Motor neuron (in vitro differentiated cells): ENCODE data around the gene EDRF1. TPM values are rescaled to one million over a fixed set of nuclear protein-coding genes. Genes with fewer than 3 reads are reported as not detected.
"Not testable (repeated sequence)": the region's sequence is repeated elsewhere in the genome, so short reads cannot be mapped to it uniquely, and the experiment has no call there.

Source experiments
- ATAC-seq, 8 experiments: fragments of 200-7000 bp; cut with Tn5 transposase; replicated peaks in 6 of 8; 2 replicates each; pipeline ENCODE4 v1.8.0; 2021; ENCODE audit warnings: mild to moderate bottlenecking in 8 of 8, moderate library complexity in 8 of 8
- H3K27ac ChIP-seq, 2 donors: fragments of 250-450 bp; sonication (Bioruptor Pico); 2 replicates each; pipeline ENCODE4 v1.9.0; 2021; ENCODE audit warnings: antibody characterized with exemption in 2 of 2, mild to moderate bottlenecking in 2 of 2, moderate library complexity in 1 of 2
- H3K4me1 ChIP-seq, 2 donors: fragments of 250-450 bp; sonication (Bioruptor Pico); replicated peaks in 1 of 2; 2 replicates each; pipeline ENCODE4 v1.6.1; 2021; ENCODE audit warnings: antibody characterized with exemption in 2 of 2, mild to moderate bottlenecking in 2 of 2, moderate library complexity in 1 of 2
- H3K4me3 ChIP-seq, 5 donors: fragments of 250-450 bp; sonication (Bioruptor Pico); 2 replicates each; pipeline ENCODE4 v1.9.0; 2021; ENCODE audit warnings: antibody characterized with exemption in 5 of 5, mild to moderate bottlenecking in 5 of 5, moderate library complexity in 4 of 5
- WGBS, 10 experiments: fragments of 450-650 bp; shearing (Covaris generic); methylation state at CpG; one replicate each; pipeline ENCODE4 v1.0.0; 2022; 5-methylcytosine and 5-hydroxymethylcytosine counted together
- in situ Hi-C, 9 experiments: fragments of 400-800 bp; cut with MboI; loops; one replicate each; pipeline ENCODE4 v1.15.0; 2021; ENCODE audit warnings: low sequenced_read_pairs in 9 of 9, low pct_unique_long_range_greater_than_20kb in 2 of 9; ENCODE audit not compliant: unreplicated experiment in 9 of 9
- total RNA-seq, 8 experiments: library from RNA; unstranded; fragments of 300-600 nt; gene quantifications; 2 replicates each; pipeline versions ENCODE4 v1.2.3 to v1.2.4, GENCODE V29; 2022

Gene EDRF1
- total RNA-seq, 8 experiments from 2014 or later: 22.6 to 51.2 (median 28.4) TPM

DNA sequence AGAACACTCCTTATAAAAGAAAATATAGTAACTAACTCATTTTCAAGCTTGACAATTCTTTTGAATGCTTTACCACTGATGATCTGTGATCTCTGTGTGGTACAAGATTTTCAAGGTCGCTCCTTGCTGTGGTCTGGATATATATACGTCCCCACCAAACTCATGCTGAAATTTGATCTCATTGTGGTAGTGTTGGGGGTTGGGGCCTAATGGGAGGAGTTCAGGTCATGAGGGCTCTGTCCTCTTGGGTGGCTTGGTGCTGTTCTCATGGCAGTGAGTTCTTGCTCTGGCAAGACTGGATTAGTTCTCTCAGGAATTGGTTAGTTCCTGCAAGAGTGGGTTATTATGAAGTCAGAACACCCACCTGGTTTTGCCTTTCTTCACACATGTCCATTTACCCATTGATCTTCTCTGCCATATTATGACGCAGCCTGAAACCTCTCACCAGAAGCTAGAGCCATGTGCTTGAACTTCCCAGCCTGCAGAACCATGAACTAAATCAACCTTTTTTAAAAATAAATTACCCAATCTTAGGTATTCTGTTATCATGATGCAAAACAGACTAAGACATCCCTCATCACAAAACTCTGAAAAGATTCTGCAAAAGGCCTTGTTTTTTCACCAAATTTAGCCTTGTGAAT lies 8.3 kb upstream of the EDRF1 start:
- 33 to 100% (median 100%) methylated on average over 1 to 3 of the region's 3 CpGs; no CpG with 5 or more reads in 2 of the 10 experiments for WGBS, 10 experiments
- no peak overlapping the region for H3K4me3 ChIP-seq
- ATAC-seq: no peak
- peaks cover 26 to 28% of the 10 kb centered on the region in 2 donors for H3K4me1 ChIP-seq
- in situ Hi-C loops: loop anchor here in 1 of 9 experiments (25.0 kb wide), 1 partner anchor 549 kb away; the partner anchor contains the start of gene CTBP2
- H3K27ac ChIP-seq: no peak overlapping the region

GRCh38 chr10:125714728-125715127 lies 4.8 kb upstream of the EDRF1 start:
- WGBS, 10 experiments: 100% methylated on average over 2 of the region's 4 CpGs; no CpG with 5 or more reads in 9 of the 10 experiments

DNA sequence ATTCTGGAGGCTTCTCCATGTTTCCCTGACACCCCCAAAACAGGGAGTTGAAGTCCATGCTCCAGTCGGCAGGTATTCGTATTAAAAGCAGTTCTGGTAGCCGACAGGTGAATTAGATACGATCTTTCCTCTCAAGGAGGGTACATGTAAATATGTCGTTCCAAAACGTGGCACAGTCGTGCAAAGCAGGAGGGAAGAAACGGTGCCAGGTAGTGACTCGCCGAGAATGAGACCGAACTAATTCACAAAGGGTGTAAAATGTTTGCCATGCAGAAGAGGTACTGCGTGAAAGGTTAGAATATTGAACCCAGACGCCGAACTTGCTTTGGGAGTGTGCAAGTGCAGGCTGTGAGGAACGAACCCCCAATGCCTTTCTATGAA lies 483 bp downstream of the EDRF1 start:
- in situ Hi-C loops: loop anchor here in 1 of 9 experiments (25.0 kb wide), 1 partner anchor 558 kb away; the partner anchor contains the start of gene CTBP2
- no peak for ATAC-seq
- peak overlapping the region; percentile 92 to 98 (median 94) for H3K4me3 ChIP-seq
- WGBS, 10 experiments: 0 to 3% (median 0%) methylated on average over 1 to 14 of the region's 15 CpGs; no CpG with 5 or more reads in 1 of the 10 experiments
- peak overlapping the region; percentile 84 to 91 for H3K27ac ChIP-seq
- peaks cover 6 to 9% of the 10 kb centered on the region in 2 donors for H3K4me1 ChIP-seq

More at GRCh38 chr10:125714728-125715127, 4.8 kb upstream of the EDRF1 start:
- in situ Hi-C loops: loop anchor here in 1 of 9 experiments (25.0 kb wide), 1 partner anchor 552 kb away; the partner anchor contains the start of gene CTBP2
- not testable (repeated sequence) for H3K4me3 ChIP-seq, H3K4me1 ChIP-seq, H3K27ac ChIP-seq, ATAC-seq

DNA sequence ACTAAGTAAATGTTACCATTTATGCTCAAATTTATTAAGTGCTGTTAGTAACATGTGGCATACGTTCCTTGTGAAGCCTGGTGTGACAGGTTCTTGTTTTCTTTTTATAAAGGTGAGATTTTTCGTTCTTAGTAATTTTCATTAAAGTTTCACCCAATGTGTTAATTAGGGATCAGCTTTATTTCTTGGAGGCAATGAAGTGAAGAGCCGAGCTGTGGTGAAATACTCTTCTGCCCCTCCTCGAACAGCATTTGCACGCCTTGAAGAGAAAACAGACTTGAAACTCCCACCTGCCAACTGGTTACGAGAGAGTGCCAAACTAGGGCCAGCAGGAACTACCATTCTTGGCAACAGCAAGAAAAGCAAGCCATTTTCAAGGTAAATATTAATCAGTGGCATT lies 1.5 kb downstream of the EDRF1 start:
- Histone ChIP-seq H3K27ac (no peak overlapping the region), H3K4me3 (peak overlapping the region in 2 of 5 donors; percentile 4 to 94), H3K4me1 (peaks cover 6 to 9% of the 10 kb centered on the region in 2 donors)
- no peak for ATAC-seq
- in situ Hi-C loops: loop anchor here in 1 of 9 experiments (25.0 kb wide), 1 partner anchor 559 kb away; the partner anchor contains the start of gene CTBP2
- 58 to 96% (median 83%) methylated on average over 1 to 6 of the region's 6 CpGs for WGBS, 10 experiments

DNA sequence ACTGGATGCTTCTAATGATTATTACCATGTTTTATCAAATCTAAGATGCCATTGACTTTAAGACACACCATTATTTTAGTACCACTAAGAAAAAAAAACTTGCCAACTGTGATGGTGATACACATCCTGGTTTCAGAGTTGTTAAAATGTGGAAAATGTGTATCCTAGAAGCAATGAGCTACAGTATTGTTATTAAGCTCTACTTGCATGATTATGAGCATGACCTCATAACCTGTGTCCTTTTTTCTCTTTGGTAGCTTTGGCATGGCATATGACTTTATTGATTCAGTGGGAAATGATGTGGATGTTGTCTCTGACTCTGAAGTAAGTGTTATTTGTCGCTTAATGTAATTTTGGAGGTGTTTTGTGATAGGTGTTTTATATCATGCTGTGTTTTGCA lies 3.3 kb downstream of the EDRF1 start:
- no peak for ATAC-seq
- 100% methylated on average over 1 of the region's 1 CpG; no CpG with 5 or more reads in 3 of the 10 experiments for WGBS, 10 experiments
- in situ Hi-C loops: loop anchor here in 1 of 9 experiments (25.0 kb wide), 1 partner anchor 561 kb away; the partner anchor contains the start of gene CTBP2

DNA sequence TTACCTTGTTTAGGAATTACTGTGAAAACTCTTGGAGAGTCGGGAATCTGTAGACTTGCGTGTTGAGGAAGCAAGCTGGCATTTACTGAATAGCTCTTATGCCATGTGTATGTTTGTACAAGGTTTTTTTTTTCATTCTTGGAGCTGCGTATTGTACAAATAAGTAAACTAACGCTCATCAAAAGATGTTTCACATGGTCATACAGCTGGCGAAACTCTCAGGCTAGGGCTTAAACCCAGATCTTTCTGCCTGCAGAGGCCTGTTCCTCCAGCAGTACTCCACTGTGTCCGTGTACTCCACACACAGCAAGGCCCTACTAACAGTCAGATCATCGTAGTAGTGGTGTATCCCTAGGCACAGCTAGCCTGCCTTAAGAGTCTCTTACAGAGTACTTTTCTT lies 7.4 kb downstream of the EDRF1 start:
- H3K4me1 ChIP-seq: no peaks in the 10 kb centered on the region
- in situ Hi-C loops: no loop called here
- 90 to 100% (median 96%) methylated on average over 2 to 7 of the region's 7 CpGs; no CpG with 5 or more reads in 1 of the 10 experiments for WGBS, 10 experiments
- no peak overlapping the region for H3K4me3 ChIP-seq
- no peak for ATAC-seq
- H3K27ac ChIP-seq: no peak overlapping the region

More for the DNA sequence above, 3.3 kb downstream of the EDRF1 start:
- Histone ChIP-seq H3K4me3 (no peak overlapping the region), H3K4me1 (peaks cover 6 to 9% of the 10 kb centered on the region in 2 donors), H3K27ac (no peak overlapping the region)

DNA sequence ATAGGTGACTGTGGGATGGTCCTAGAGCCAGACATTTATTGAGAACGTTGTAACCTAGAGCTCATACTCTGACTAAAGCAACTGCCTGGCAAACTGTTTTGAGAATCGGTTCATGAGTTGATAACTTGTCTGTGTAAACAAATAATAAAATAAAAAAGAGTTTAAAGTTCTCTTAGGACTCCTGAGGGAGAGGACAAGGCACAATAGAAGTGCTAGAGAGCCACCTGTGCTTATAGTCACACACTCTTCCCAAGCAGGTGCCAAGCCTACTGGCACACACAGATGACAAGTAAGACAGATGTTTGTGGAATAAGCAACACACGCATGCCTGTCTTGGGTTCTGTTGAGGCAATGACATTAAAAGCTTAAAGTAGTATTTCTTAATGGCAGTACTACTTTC lies 7.9 kb downstream of the EDRF1 start:
- Histone ChIP-seq H3K27ac (no peak overlapping the region), H3K4me1 (no peaks in the 10 kb centered on the region), H3K4me3 (no peak overlapping the region)
- ATAC-seq: no peak
- in situ Hi-C loops: no loop called here
- 0 to 100% (median 67%) methylated on average over 1 to 3 of the region's 3 CpGs; no CpG with 5 or more reads in 1 of the 10 experiments for WGBS, 10 experiments

DNA sequence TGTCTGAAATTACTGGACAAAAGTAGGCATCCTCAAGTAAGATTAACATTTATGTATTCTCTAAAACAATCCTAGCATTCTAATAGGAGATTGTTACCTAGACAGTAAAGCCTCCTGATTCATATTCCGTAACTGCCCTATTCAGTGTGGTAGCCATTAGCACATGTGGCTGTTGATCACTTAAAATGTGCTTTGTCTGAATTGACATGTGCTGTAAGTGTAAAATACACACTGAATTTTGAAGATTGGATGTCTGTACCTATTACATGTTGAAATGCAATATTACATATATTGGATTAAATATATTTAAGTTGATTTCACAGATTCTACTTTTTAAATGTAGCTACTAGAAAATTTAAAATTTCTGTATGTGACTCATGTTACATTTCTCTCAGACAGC lies 14.6 kb downstream of the EDRF1 start:
- WGBS, 10 experiments: 67 to 100% (median 100%) methylated on average over 1 of the region's 1 CpG; no CpG with 5 or more reads in 4 of the 10 experiments
- no peaks in the 10 kb centered on the region for H3K4me1 ChIP-seq
- in situ Hi-C loops: no loop called here
- no peak overlapping the region for H3K4me3 ChIP-seq
- no peak overlapping the region for H3K27ac ChIP-seq
- ATAC-seq: no peak

GRCh38 chr10:125734823-125735222 lies 15.3 kb downstream of the EDRF1 start:
- in situ Hi-C loops: no loop called here
- WGBS, 10 experiments: 100% methylated on average over 1 of the region's 1 CpG; no CpG with 5 or more reads in 2 of the 10 experiments
- ATAC-seq: no peak
- Histone ChIP-seq H3K4me3 (no peak overlapping the region), H3K27ac (no peak overlapping the region), H3K4me1 (no peaks in the 10 kb centered on the region)

DNA sequence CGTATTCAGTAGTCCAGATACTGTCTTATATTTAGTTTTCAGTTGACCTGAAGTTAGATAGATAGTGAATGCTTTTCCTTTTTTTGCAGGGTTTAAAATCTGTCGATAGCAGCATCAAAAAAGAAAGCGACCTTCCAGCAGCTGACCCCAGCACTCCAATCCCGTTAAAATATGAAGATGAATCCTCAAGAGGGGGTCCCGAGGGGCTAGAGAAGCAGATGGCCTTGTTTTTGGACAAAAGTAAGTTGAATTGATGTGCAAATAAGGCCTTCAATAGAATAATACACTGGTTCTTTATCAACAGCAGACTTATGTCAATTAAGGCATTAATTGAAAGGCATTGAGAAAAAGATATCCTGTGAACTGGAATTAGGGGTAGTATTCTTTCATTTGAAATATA lies 18.7 kb downstream of the EDRF1 start:
- WGBS, 10 experiments: 44 to 100% (median 65%) methylated on average over 3 to 5 of the region's 5 CpGs; no CpG with 5 or more reads in 1 of the 10 experiments
- ATAC-seq: no peak
- no peak overlapping the region for H3K27ac ChIP-seq
- in situ Hi-C loops: no loop called here
- no peaks in the 10 kb centered on the region for H3K4me1 ChIP-seq
- no peak overlapping the region for H3K4me3 ChIP-seq

DNA sequence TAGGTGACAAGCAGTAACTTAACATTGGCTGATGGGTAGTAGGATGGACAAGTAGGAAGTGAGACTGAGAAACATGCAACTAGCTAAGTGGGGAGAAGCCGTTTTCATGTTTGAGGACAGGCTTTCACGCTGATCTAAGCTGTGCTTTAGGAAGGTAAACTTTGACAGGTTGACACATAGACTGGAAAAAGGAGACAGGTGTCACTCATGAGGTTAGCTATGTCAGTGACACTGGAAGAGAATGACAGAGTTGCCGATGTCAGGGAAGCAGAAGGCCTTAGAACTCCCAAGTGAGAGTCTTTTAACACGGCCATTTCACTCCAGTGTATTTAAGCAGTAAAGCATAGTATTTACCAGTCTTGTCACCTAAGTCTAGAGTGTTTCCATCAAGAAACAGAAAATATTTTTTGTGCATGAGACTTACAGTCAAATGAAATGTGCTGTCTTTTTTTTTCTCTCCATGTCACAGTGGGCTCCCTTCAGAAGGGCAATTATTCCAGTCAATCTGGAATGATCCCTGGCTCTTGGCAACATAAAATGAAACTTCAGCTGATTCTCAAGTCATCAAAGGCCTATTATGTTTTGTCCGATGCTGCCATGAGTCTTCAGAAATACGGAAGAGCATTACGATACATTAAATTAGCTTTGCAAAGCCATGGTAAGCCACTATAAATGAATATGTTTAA lies 20.6 kb downstream of the EDRF1 start:
- Histone ChIP-seq H3K4me1 (no peaks in the 10 kb centered on the region), H3K27ac (no peak overlapping the region), H3K4me3 (no peak overlapping the region)
- 76 to 100% (median 92%) methylated on average over 3 to 7 of the region's 7 CpGs for WGBS, 10 experiments
- in situ Hi-C loops: no loop called here
- ATAC-seq: no peak

- in situ Hi-C loops: no loop called here
- no peak for ATAC-seq
- 0 to 100% (median 75%) methylated on average over 1 to 2 of the region's 2 CpGs for WGBS, 10 experiments
- no peak overlapping the region for H3K27ac ChIP-seq
- no peaks in the 10 kb centered on the region for H3K4me1 ChIP-seq
- no peak overlapping the region for H3K4me3 ChIP-seq
Measured at GRCh38 chr10:125742465-125742864, 23.0 kb downstream of the EDRF1 start.

DNA sequence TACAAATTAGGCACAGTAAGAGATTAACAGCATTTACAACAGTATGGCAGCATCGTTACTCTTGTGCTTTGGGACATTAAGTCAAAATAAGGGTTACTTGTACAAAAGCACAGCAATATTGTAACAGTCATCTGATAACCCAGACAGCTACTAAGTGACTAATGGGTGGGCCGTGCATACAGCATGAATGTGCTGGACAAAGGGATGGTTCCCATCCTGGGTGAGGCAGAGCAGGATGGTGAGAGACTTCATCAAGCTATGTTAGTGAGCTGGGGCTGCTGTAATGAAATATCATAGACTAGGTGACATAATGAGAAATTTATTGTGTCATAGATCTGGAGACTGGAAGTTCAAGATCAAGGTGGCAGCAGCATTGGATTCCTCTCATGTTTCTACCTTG lies 25.4 kb downstream of the EDRF1 start:
- Histone ChIP-seq H3K4me1 (no peaks in the 10 kb centered on the region), H3K27ac (no peak overlapping the region), H3K4me3 (no peak overlapping the region)
- in situ Hi-C loops: no loop called here
- 65 to 100% (median 100%) methylated on average over 1 to 2 of the region's 2 CpGs; no CpG with 5 or more reads in 3 of the 10 experiments for WGBS, 10 experiments
- peak in 2 of 8 experiments; percentile 57 to 79 for ATAC-seq
